ENCODE data around the gene TNIK. TPM values are rescaled to one million over a fixed set of nuclear protein-coding genes. Genes with fewer than 3 reads are reported as not detected.

TNIK gene
- polyA plus RNA-seq, 1 of the 3 experiments (the other 2 are of a cell fraction), result 19.4 TPM

- TF ChIP-seq REST (IDR thresholded peaks at IDR 0.05; ENCODE audit: low read depth, low read length), result peak; percentile 58
- TF ChIP-seq TEAD4 (IDR thresholded peaks at IDR 0.05; ENCODE audit: borderline replicate concordance, insufficient read depth), result peak; percentile 99
- no peak for TF ChIP-seq IRF3 (IDR thresholded peaks at IDR 0.05; ENCODE audit: low read depth, low read length)
- no peak for TF ChIP-seq GATA2 (CRISPR knock-in tag; IDR thresholded peaks at IDR 0.05)
- no peak; the same call in 1 of the 2 replicates for TF ChIP-seq RCOR1 (IDR thresholded peaks at IDR 0.05; ENCODE audit: low read length)
- peak; percentile 96 for TF ChIP-seq PBX3 (IDR thresholded peaks at IDR 0.05)
- TF ChIP-seq GABPA (IDR thresholded peaks at IDR 0.05; ENCODE audit: low read depth), result peak; percentile 39; the same call in 1 of the 2 replicates
- peak; percentile 34 for TF ChIP-seq CHD2 (IDR thresholded peaks at IDR 0.05; ENCODE audit: low read length, partially characterized antibody)
- no peak for TF ChIP-seq EZH2phosphoT487 (IDR thresholded peaks at IDR 0.05; ENCODE audit: borderline replicate concordance, low read depth)
- peak; percentile 71 to 100 for TF ChIP-seq EP300 (IDR thresholded peaks at IDR 0.05; ENCODE audit: borderline replicate concordance in 1 of 2, low read depth in 1 of 2, low read length in 1 of 2)
- peak; percentile 98 for TF ChIP-seq TCF12 (IDR thresholded peaks at IDR 0.05)
- no peak for TF ChIP-seq MXI1 (IDR thresholded peaks at IDR 0.05; ENCODE audit: low read depth, low read length)
- no peak for TF ChIP-seq FOXJ3 (CRISPR knock-in tag; IDR thresholded peaks at IDR 0.05)
- peak; percentile 96 for TF ChIP-seq RXRA (IDR thresholded peaks at IDR 0.05; ENCODE audit: borderline replicate concordance, low read depth)
- TF ChIP-seq RAD21 (IDR thresholded peaks at IDR 0.05; ENCODE audit: low read length), result no peak
- no peak for TF ChIP-seq USF2 (IDR thresholded peaks at IDR 0.05; ENCODE audit: borderline replicate concordance, low read depth, low read length)
- no peak for TF ChIP-seq CTCF (IDR thresholded peaks at IDR 0.05)
- peak; percentile 89 for TF ChIP-seq ZBTB33 (IDR thresholded peaks at IDR 0.05; ENCODE audit: borderline replicate concordance, low read depth)
- peak; percentile 97 for TF ChIP-seq FOSL2 (IDR thresholded peaks at IDR 0.05; ENCODE audit: borderline replicate concordance, low read depth)
- TF ChIP-seq TAF1 (IDR thresholded peaks at IDR 0.05; ENCODE audit: borderline replicate concordance, low read depth, low read length), result no peak; the same call in 1 of the 2 replicates
- TF ChIP-seq JUND (IDR thresholded peaks at IDR 0.05), result peak; percentile 99
- peak; percentile 84; the same call in 1 of the 2 replicates for TF ChIP-seq SIN3A (IDR thresholded peaks at IDR 0.05; ENCODE audit: borderline replicate concordance, low read depth, low read length)
- TF ChIP-seq NRF1 (IDR thresholded peaks at IDR 0.05; ENCODE audit: low read depth, low read length), result no peak
Observed at GRCh38 chr3:171192176-171192854, 267.9 kb downstream of the TNIK start (continued).
